NK-92 (cell line): Measurements from ENCODE around the gene ZNF20.
"Not testable (repeated sequence)": the region's sequence is repeated elsewhere in the genome, so short reads cannot be mapped to it uniquely, and the experiment has no call there.

Experiments
- DNase-seq: peaks from one replicate; lab custom pipeline; 2025; ENCODE audit not compliant: unreplicated experiment; lab: John Stamatoyannopoulos, UW

Gene ZNF20

GRCh38 chr19:12113121-12113520 lies 27.0 kb downstream of the ZNF20 start:
- no peak for DNase-seq

DNA sequence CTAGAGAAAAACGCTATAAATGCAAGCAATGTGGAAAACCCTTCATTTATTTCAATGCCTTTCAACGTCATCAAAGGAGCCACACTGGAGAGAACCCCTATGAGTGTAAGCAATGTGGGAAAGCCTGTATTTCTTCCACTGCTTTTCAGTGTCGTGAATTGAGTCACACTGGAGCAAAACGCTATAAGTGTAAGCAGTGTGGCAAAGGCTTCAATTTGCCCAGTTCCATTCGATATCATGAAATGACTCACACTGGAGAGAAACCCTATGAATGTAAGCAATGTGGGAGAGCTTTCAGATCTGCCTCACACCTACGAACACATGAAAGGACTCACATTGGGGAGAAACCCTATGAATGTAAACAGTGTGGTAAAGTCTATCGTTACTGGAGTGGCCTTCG lies 27.4 kb downstream of the ZNF20 start:
- DNase-seq = no peak

GRCh38 chr19:12111943-12112637 lies 28.1 kb downstream of the ZNF20 start:
- no peak for DNase-seq

GRCh38 chr19:12111176-12111575 lies 29.0 kb downstream of the ZNF20 start:
- DNase-seq = no peak

GRCh38 chr19:12103909-12104308 lies 36.2 kb downstream of the ZNF20 start:
- not testable (repeated sequence) for DNase-seq

GRCh38 chr19:12098040-12098439 lies 42.1 kb downstream of the ZNF20 start:
- DNase-seq = no peak

- no peak for DNase-seq
Measured at GRCh38 chr19:12095111-12095790, 44.9 kb downstream of the ZNF20 start.

DNA sequence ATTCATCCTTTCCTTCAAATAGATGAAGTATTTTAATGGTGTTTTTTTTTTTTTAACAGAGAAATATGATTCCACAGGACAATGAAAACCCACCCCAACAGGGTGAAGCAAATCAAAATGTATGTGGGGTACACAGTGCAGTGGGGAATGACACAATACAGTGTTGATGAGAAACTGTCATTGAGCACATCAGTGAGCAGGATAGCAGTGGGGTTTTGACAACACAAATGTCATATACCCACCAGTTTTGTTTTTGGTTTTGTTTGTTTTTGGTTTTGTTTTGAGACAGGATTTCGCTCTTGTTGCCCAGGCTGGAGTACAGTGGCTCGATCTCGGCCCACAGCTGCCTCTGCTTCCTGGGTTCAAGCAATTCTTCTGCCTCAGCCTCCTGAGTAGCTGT lies 46.4 kb downstream of the ZNF20 start:
- no peak for DNase-seq

GRCh38 chr19:12092956-12093355 lies 47.2 kb downstream of the ZNF20 start:
- DNase-seq = no peak

DNA sequence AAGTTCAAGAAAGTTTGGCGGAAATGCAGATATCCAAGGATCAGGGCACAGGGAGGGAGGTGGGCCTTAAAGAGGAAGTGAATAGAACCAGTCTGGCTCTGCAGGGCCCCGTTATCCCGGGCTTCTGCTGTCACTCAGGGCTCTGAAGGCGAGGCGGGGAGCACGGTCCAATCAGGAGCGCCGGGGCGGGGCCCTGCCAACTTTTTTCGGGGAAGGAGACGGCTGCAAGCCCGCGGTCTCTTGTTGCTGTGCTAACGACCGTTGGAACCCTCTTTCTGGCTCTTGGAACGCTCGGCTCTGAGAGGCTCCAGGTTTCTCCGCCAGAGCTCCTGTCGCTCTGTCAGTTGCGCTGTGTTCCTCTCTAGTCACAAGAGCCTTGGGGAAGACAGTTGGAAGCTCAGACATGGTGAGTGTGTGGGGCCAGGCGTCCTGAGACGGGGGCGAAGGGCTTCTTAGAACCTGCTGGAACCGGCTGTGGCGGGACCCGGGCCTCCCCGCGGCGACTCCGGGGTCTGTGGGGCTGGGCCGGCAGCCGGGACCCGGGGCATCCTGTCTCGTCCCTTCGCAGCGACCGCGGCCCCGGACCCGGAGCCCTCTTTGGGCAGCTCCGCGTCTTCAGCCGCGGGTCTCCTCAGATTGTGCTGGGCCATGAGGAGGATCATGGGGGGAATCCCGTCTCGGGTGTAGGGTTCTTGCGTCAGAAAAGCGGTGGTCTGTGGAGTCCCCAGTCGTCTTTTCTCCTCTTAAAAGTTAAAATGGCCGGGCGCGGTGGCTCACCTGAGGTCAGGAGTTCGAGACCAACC lies 47.9 kb downstream of the ZNF20 start:
- DNase-seq = no peak

DNA sequence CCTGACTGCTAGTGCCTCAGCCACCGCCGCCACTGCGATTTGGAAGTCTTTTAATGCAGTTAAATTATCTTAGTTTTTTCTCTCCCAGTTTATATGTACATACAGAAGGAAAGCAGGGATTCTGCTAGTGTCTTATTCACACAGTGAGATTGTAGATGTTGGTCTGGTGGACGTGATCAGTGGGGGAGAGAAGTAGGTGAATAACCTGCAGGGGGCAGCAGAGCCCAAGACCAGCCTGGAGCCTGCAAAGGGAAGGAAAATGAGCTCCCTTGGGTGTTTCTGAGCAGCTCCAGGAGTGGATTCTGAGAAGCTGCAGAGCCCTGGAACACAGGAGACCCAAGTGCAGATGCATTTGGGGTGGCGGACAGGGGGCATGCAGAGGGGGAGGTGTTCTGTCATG lies 49.3 kb downstream of the ZNF20 start:
- DNase-seq = no peak

GRCh38 chr19:12085074-12085818 lies 54.9 kb downstream of the ZNF20 start:
- no peak for DNase-seq

DNA sequence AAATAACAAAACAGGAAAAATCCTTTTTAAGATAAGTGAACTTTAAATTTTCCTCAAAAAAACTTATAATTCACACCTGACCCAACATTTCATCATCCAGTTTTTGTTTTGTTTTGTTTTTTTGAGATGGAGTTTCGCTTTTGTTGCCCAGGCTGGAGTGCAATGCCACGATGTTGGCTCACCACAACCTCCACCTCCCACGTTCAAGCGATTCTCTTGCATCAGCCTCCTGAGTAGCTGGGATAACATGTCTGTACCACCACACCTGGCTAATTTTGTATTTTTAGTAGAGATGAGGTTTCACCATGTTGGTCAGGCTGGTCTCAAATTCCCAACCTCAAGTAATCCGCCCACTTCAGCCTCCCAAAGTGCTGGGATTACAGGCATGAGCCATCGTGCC lies 56.8 kb downstream of the ZNF20 start:
- not testable (repeated sequence) for DNase-seq
